ENCODE results near the gene DIPK1C. TPM values are rescaled to one million over a fixed set of nuclear protein-coding genes. Genes with fewer than 3 reads are reported as not detected.

Gene DIPK1C
- total and polyA plus RNA-seq, 10 donors = 0.10 to 0.51 (median 0.29) TPM; not detected in 6

DNA sequence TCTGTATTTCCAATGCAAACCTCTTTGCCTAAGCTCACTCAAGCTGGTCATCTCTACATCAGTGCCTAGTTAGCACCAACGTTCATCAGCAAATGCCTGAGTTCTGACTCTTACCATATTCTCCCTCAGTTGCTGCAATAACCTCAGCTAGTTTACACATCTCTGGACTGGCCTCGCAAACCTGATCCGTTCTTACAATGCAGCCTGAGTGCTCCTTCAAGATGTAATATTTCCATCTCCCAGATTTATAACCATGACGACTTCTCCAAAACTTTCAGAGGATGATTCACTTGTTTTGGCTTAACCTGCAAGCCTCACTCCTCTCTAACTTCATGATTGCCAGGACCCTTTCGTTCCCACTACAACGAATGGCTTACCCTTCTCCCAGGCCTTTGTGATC lies 69.7 kb downstream of the DIPK1C start:
- DNase-seq = no peak
- 85 to 93% (median 90%) methylated on average over 6 of the region's 6 CpGs for WGBS, 5 donors
- intact Hi-C loops (cut with DNase I; ENCODE audit: low total_unique reads) = no loop called here
- Histone ChIP-seq H3K27me3 (replicated peaks in 1 of 7) (peaks cover 0 to 4% (median 0%) of the 10 kb centered on the region in 7 donors), H3K4me3 (no peak overlapping the region), H3K4me1 (peaks cover 3 to 18% (median 11%) of the 10 kb centered on the region in 6 donors), H3K27ac (no peak overlapping the region), H3K9me3 (no peaks in the 10 kb centered on the region), H3K36me3 (no peaks in the 10 kb centered on the region)
- no peak for TF ChIP-seq POLR2A (IDR thresholded peaks at IDR 0.05)
- TF ChIP-seq POLR2AphosphoS5 (IDR thresholded peaks at IDR 0.05) = no peak
- TF ChIP-seq, protein P1, sequence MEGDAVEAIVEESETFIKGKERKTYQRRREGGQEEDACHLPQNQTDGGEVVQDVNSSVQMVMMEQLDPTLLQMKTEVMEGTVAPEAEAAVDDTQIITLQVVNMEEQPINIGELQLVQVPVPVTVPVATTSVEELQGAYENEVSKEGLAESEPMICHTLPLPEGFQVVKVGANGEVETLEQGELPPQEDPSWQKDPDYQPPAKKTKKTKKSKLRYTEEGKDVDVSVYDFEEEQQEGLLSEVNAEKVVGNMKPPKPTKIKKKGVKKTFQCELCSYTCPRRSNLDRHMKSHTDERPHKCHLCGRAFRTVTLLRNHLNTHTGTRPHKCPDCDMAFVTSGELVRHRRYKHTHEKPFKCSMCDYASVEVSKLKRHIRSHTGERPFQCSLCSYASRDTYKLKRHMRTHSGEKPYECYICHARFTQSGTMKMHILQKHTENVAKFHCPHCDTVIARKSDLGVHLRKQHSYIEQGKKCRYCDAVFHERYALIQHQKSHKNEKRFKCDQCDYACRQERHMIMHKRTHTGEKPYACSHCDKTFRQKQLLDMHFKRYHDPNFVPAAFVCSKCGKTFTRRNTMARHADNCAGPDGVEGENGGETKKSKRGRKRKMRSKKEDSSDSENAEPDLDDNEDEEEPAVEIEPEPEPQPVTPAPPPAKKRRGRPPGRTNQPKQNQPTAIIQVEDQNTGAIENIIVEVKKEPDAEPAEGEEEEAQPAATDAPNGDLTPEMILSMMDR (IDR thresholded peaks at IDR 0.05 in 8 of 11, conservative IDR thresholded peaks at IDR 0.05 in 3 of 11) = no peak

Other genes starting within 250 kb of the DIPK1C start
- 100 to 1,000 TPM in 4 of 7 donors, 10 to 100 TPM in 3; 54.6 to 135 (median 115) TPM for gene CYB5A, start 165.3 kb downstream of the DIPK1C start, total RNA-seq
- gene CYB5A, start 165.3 kb downstream of the DIPK1C start, polyA plus RNA-seq = 100 to 1,000 TPM in 2 of 3 donors, 10 to 100 TPM in 1; 77.9 to 137 (median 107) TPM
- under 1 TPM in 3 of 7 donors, not detected in 4; 0.13 to 0.18 (median 0.14) TPM for gene C18orf63, start 141.5 kb downstream of the DIPK1C start, total RNA-seq
- under 1 TPM in 1 of 3 donors, not detected in 2; 0.02 TPM for gene C18orf63, start 141.5 kb downstream of the DIPK1C start, polyA plus RNA-seq
- gene CNDP2, start 39.1 kb upstream of the DIPK1C start, total RNA-seq = 100 to 1,000 TPM; 219 to 310 (median 291) TPM
- 100 to 1,000 TPM; 102 to 168 (median 123) TPM for gene CNDP2, start 39.1 kb upstream of the DIPK1C start, polyA plus RNA-seq
- gene CNDP1, start 77.2 kb upstream of the DIPK1C start, total RNA-seq = under 1 TPM in 5 of 7 donors, not detected in 2; 0.13 to 0.59 (median 0.36) TPM
- under 1 TPM; 0.03 to 0.17 (median 0.13) TPM for gene CNDP1, start 77.2 kb upstream of the DIPK1C start, polyA plus RNA-seq
- gene ZNF407, start 140.6 kb upstream of the DIPK1C start, total RNA-seq = 10 to 100 TPM; 21.1 to 41.0 (median 28.3) TPM
- gene ZNF407, start 140.6 kb upstream of the DIPK1C start, polyA plus RNA-seq = 1 to 10 TPM; 2.0 to 3.7 (median 2.3) TPM

Data from spleen (tissue), 11 donors.